ENCODE data around the gene SACM1L.

The SACM1L gene

GRCh38 chr3:45772341-45773035 lies 83.3 kb downstream of the SACM1L start:
- DNase-seq, result no peak

GRCh38 chr3:45773072-45773471 lies 83.9 kb downstream of the SACM1L start:
- no peak for DNase-seq

GRCh38 chr3:45773714-45774449 lies 84.7 kb downstream of the SACM1L start:
- DNase-seq, result no peak

GRCh38 chr3:45774581-45775521 lies 85.7 kb downstream of the SACM1L start:
- no peak for DNase-seq

GRCh38 chr3:45775571-45776300 lies 86.5 kb downstream of the SACM1L start:
- DNase-seq, result no peak

- DNase-seq, result no peak
Measured at GRCh38 chr3:45776301-45776595, 87.1 kb downstream of the SACM1L start.

GRCh38 chr3:45776611-45777010 lies 87.4 kb downstream of the SACM1L start:
- DNase-seq, result peak; percentile 29 to 35

- no peak for DNase-seq
Measured at GRCh38 chr3:45777111-45777745, 88.0 kb downstream of the SACM1L start.

GRCh38 chr3:45777746-45778386 lies 88.7 kb downstream of the SACM1L start:
- no peak for DNase-seq

- no peak for DNase-seq
Measured at GRCh38 chr3:45778761-45779201, 89.6 kb downstream of the SACM1L start.

- DNase-seq, result no peak
Measured at GRCh38 chr3:45779746-45780735, 90.8 kb downstream of the SACM1L start.

GRCh38 chr3:45781271-45781670 lies 92.1 kb downstream of the SACM1L start:
- no peak for DNase-seq

GRCh38 chr3:45781841-45782240 lies 92.6 kb downstream of the SACM1L start:
- no peak for DNase-seq

GRCh38 chr3:45782381-45782780 lies 93.2 kb downstream of the SACM1L start:
- no peak for DNase-seq

- DNase-seq, result no peak
Measured at GRCh38 chr3:45783667-45784066, 94.5 kb downstream of the SACM1L start.

- DNase-seq, result no peak
Measured at GRCh38 chr3:45785605-45786150, 96.5 kb downstream of the SACM1L start.

GRCh38 chr3:45786801-45787495 lies 97.8 kb downstream of the SACM1L start:
- DNase-seq, result no peak

- DNase-seq, result no peak
Measured at GRCh38 chr3:45787551-45787950, 98.4 kb downstream of the SACM1L start.

- DNase-seq, result no peak
Measured at GRCh38 chr3:45789235-45789812, 100.1 kb downstream of the SACM1L start.

Measured in SHP77 (cell line).